Measurements from ENCODE around the gene ZRANB3. TPM values are rescaled to one million over a fixed set of nuclear protein-coding genes. Genes with fewer than 3 reads are reported as not detected.

Gene ZRANB3
- total and polyA plus RNA-seq, 2 experiments from 2014 or later, result 10.5 to 16.8 TPM

DNA sequence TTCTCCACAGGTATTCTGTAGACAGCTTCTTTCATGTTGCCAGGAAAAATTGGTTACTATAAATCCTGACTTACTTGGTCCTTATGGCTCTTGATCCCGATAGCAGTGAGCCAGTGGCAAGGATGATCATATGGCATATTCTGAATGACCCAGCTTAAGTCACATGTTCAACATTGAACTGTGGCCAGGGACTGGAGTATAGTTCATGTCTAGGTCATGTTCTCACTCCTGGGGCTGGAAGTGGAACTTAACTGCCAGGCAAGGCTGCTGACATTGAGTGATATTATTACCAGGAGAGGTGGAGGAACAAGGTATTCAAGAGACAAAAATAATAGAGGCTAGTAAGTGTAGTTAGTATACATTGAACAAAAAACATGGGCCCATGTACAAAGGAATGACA, 26.5 kb upstream of the ZRANB3 start:
- H3K9me2 ChIP-seq (ENCODE audit: insufficient read depth), result no peaks in the 10 kb centered on the region
- peaks cover 30% of the 10 kb centered on the region for H4K20me1 ChIP-seq (replicated peaks; ENCODE audit: insufficient read depth)
- DNase-seq (ENCODE audit: low spot score), result no peak
- H3K36me3 ChIP-seq (ENCODE audit: insufficient read depth), result no peaks in the 10 kb centered on the region
- no peak for ATAC-seq
- H3K27me3 ChIP-seq (ENCODE audit: insufficient read depth), result no peaks in the 10 kb centered on the region
- no peaks in the 10 kb centered on the region for H3K9me3 Mint-ChIP-seq
- no peaks in the 10 kb centered on the region for H3K36me3 Mint-ChIP-seq (ENCODE audit: low read depth)
- H3K27me3 Mint-ChIP-seq (ENCODE audit: insufficient read depth, low read depth, poor library complexity), result no peaks in the 10 kb centered on the region
- TF ChIP-seq EZH2 (IDR thresholded peaks at IDR 0.05; ENCODE audit: low read depth, unreplicated experiment) (no peak), EZH2phosphoT487 (IDR thresholded peaks at IDR 0.05; ENCODE audit: unreplicated experiment) (no peak), CREB1 (CRISPR knock-in tag; IDR thresholded peaks at IDR 0.05; ENCODE audit: low read depth) (no peak), ZNF331 (CRISPR knock-in tag; IDR thresholded peaks at IDR 0.05; ENCODE audit: low read depth) (no peak), POLR2AphosphoS5 (IDR thresholded peaks at IDR 0.05; ENCODE audit: low read depth) (no peak), NANOG (IDR thresholded peaks at IDR 0.05; ENCODE audit: borderline replicate concordance) (no peak)
- TF ChIP-seq, protein P1, sequence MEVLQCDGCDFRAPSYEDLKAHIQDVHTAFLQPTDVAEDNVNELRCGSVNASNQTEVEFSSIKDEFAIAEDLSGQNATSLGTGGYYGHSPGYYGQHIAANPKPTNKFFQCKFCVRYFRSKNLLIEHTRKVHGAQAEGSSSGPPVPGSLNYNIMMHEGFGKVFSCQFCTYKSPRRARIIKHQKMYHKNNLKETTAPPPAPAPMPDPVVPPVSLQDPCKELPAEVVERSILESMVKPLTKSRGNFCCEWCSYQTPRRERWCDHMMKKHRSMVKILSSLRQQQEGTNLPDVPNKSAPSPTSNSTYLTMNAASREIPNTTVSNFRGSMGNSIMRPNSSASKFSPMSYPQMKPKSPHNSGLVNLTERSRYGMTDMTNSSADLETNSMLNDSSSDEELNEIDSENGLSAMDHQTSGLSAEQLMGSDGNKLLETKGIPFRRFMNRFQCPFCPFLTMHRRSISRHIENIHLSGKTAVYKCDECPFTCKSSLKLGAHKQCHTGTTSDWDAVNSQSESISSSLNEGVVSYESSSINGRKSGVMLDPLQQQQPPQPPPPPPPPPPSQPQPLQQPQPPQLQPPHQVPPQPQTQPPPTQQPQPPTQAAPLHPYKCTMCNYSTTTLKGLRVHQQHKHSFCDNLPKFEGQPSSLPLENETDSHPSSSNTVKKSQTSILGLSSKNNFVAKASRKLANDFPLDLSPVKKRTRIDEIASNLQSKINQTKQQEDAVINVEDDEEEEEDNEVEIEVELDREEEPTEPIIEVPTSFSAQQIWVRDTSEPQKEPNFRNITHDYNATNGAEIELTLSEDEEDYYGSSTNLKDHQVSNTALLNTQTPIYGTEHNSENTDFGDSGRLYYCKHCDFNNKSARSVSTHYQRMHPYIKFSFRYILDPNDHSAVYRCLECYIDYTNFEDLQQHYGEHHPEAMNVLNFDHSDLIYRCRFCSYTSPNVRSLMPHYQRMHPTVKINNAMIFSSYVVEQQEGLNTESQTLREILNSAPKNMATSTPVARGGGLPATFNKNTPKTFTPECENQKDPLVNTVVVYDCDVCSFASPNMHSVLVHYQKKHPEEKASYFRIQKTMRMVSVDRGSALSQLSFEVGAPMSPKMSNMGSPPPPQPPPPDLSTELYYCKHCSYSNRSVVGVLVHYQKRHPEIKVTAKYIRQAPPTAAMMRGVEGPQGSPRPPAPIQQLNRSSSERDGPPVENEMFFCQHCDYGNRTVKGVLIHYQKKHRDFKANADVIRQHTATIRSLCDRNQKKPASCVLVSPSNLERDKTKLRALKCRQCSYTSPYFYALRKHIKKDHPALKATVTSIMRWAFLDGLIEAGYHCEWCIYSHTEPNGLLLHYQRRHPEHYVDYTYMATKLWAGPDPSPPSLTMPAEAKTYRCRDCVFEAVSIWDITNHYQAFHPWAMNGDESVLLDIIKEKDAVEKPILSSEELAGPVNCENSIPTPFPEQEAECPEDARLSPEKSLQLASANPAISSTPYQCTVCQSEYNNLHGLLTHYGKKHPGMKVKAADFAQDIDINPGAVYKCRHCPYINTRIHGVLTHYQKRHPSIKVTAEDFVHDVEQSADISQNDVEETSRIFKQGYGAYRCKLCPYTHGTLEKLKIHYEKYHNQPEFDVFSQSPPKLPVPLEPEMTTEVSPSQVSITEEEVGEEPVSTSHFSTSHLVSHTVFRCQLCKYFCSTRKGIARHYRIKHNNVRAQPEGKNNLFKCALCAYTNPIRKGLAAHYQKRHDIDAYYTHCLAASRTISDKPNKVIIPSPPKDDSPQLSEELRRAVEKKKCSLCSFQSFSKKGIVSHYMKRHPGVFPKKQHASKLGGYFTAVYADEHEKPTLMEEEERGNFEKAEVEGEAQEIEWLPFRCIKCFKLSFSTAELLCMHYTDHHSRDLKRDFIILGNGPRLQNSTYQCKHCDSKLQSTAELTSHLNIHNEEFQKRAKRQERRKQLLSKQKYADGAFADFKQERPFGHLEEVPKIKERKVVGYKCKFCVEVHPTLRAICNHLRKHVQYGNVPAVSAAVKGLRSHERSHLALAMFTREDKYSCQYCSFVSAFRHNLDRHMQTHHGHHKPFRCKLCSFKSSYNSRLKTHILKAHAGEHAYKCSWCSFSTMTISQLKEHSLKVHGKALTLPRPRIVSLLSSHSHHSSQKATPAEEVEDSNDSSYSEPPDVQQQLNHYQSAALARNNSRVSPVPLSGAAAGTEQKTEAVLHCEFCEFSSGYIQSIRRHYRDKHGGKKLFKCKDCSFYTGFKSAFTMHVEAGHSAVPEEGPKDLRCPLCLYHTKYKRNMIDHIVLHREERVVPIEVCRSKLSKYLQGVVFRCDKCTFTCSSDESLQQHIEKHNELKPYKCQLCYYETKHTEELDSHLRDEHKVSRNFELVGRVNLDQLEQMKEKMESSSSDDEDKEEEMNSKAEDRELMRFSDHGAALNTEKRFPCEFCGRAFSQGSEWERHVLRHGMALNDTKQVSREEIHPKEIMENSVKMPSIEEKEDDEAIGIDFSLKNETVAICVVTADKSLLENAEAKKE (CRISPR knock-in tag; IDR thresholded peaks at IDR 0.05), result no peak
- TF ChIP-seq, protein P2, sequence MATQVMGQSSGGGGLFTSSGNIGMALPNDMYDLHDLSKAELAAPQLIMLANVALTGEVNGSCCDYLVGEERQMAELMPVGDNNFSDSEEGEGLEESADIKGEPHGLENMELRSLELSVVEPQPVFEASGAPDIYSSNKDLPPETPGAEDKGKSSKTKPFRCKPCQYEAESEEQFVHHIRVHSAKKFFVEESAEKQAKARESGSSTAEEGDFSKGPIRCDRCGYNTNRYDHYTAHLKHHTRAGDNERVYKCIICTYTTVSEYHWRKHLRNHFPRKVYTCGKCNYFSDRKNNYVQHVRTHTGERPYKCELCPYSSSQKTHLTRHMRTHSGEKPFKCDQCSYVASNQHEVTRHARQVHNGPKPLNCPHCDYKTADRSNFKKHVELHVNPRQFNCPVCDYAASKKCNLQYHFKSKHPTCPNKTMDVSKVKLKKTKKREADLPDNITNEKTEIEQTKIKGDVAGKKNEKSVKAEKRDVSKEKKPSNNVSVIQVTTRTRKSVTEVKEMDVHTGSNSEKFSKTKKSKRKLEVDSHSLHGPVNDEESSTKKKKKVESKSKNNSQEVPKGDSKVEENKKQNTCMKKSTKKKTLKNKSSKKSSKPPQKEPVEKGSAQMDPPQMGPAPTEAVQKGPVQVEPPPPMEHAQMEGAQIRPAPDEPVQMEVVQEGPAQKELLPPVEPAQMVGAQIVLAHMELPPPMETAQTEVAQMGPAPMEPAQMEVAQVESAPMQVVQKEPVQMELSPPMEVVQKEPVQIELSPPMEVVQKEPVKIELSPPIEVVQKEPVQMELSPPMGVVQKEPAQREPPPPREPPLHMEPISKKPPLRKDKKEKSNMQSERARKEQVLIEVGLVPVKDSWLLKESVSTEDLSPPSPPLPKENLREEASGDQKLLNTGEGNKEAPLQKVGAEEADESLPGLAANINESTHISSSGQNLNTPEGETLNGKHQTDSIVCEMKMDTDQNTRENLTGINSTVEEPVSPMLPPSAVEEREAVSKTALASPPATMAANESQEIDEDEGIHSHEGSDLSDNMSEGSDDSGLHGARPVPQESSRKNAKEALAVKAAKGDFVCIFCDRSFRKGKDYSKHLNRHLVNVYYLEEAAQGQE (IDR thresholded peaks at IDR 0.05; ENCODE audit: unreplicated experiment), result no peak
- H3K27ac ChIP-seq (ENCODE audit: low read depth), result no peak overlapping the region
- no peak overlapping the region for H3K27ac Mint-ChIP-seq
- H3K4me3 Mint-ChIP-seq, result no peak overlapping the region
- H3K4me3 ChIP-seq, result no peak overlapping the region
- H3K79me2 ChIP-seq (replicated peaks; ENCODE audit: insufficient read depth), result peaks cover 100% of the 10 kb centered on the region
- no peak overlapping the region for H2AFZ ChIP-seq
- no peak overlapping the region for H3K4me2 ChIP-seq
- H3K4me1 Mint-ChIP-seq, result peaks cover 16% of the 10 kb centered on the region
- H3K4me1 ChIP-seq (ENCODE audit: insufficient read depth), result no peaks in the 10 kb centered on the region
- H3F3A ChIP-seq (replicated peaks; ENCODE audit: low read depth), result no peaks in the 10 kb centered on the region

All from GM23338 (cell line).